ENCODE data around the gene TPRX1. TPM values are rescaled to one million over a fixed set of nuclear protein-coding genes. Genes with fewer than 3 reads are reported as not detected.

The TPRX1 gene
- not detected in 2 replicates for total RNA-seq

GRCh38 chr19:47804451-47804850 is at the start of gene TPRX1:
Gene TPRX1, minus strand, starts transcription at chr19:47804551. Its CDS starts 12 bp downstream, at chr19:47804539.

GRCh38 chr19:47821460-47822020 is 17.2 kb upstream of the TPRX1 start, which contains the start of gene CRX:
Gene CRX, plus strand, starts transcription at chr19:47821937. Its CDS starts 12,507 bp downstream, at chr19:47834444.

GRCh38 chr19:47778049-47778953 is 26.1 kb downstream of the TPRX1 start, which contains the start of gene SELENOW:
Gene SELENOW, plus strand, starts transcription at chr19:47778703. Its CDS starts 83 bp downstream, at chr19:47778786.

Other genes with a start within 250 kb of the TPRX1 start
- 0.07 TPM in 1 of 2 replicates, not detected in the other for gene ZNF541, start 231.4 kb downstream of the TPRX1 start, total RNA-seq
- gene BICRA, start 195.4 kb downstream of the TPRX1 start, total RNA-seq = 3.9 and 4.6 TPM in 2 replicates
- 121 and 124 TPM in 2 replicates for gene EHD2, start 91.1 kb downstream of the TPRX1 start, total RNA-seq
- 145 and 178 TPM in 2 replicates for gene NOP53, start 59.0 kb downstream of the TPRX1 start, total RNA-seq
- gene SELENOW, start 25.8 kb downstream of the TPRX1 start, total RNA-seq = 596 and 773 TPM in 2 replicates
- gene CRX, start 17.4 kb upstream of the TPRX1 start, total RNA-seq = not detected in 2 replicates
- gene TPRX2, start 54.7 kb upstream of the TPRX1 start, total RNA-seq = not detected in 2 replicates
- not detected in 2 replicates for gene SULT2A1, start 81.8 kb upstream of the TPRX1 start, total RNA-seq
- gene BSPH1, start 187.6 kb upstream of the TPRX1 start, total RNA-seq = not detected in 2 replicates
- gene ELSPBP1, start 190.1 kb upstream of the TPRX1 start, total RNA-seq = not detected in 2 replicates
- gene CABP5, start 239.5 kb upstream of the TPRX1 start, total RNA-seq = not detected in 2 replicates

Measured in airway epithelial cell (primary cell).